ENCODE measurements around the gene RNF149.

Gene RNF149

DNA sequence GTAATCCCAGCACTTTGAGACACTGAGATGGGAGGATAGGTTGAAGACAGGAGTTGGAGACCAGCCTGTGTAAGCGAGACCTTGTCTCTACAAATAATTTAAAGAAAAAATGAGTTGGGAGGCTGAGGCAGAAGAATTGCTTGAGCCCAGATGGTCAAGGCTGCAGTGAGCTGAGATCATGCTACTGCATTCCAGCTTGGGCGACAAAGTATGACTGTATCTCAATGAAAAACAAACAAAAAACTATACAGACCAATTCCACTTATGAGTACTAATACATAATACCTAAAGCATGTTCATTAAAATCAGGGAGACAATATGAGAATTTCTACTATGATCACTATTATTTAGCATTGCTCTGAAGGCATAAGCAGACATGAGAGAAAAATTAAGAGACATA, 12.6 kb downstream of the RNF149 start:
- Histone ChIP-seq H3K9me2 (ENCODE audit: low read depth, low read length) (no peaks in the 10 kb centered on the region), H3K79me2 (ENCODE audit: insufficient read depth, low read length) (no peaks in the 10 kb centered on the region; the same call in 1 of the 2 replicates), H3K27ac (ENCODE audit: low read depth, low read length, poor library complexity, severe bottlenecking) (no peak overlapping the region), H3K9ac (ENCODE audit: low read length) (no peak overlapping the region), H3K9me3 (ENCODE audit: low read length) (no peaks in the 10 kb centered on the region), H3K27me3 (ENCODE audit: insufficient read depth, low read length) (no peaks in the 10 kb centered on the region), H3K4me3 (ENCODE audit: low read depth, low read length, poor library complexity, severe bottlenecking) (no peak overlapping the region), H4K20me1 (ENCODE audit: insufficient read depth, low read length) (no peaks in the 10 kb centered on the region), H3F3A (ENCODE audit: insufficient read depth, low read length) (no peaks in the 10 kb centered on the region), H3K4me2 (ENCODE audit: low read length) (no peak overlapping the region), H2AFZ (ENCODE audit: low read length) (no peak overlapping the region), H3K36me3 (ENCODE audit: insufficient read depth, low read length) (peaks cover 14% of the 10 kb centered on the region; the same call in 1 of the 2 replicates), H3K4me1 (ENCODE audit: insufficient read depth, low read length, severe bottlenecking) (no peaks in the 10 kb centered on the region)
- no peak for TF ChIP-seq CTCF (IDR thresholded peaks at IDR 0.05; ENCODE audit: low read length)
- TF ChIP-seq EZH2 (IDR thresholded peaks at IDR 0.05; ENCODE audit: borderline replicate concordance, low read length), result no peak

DNA sequence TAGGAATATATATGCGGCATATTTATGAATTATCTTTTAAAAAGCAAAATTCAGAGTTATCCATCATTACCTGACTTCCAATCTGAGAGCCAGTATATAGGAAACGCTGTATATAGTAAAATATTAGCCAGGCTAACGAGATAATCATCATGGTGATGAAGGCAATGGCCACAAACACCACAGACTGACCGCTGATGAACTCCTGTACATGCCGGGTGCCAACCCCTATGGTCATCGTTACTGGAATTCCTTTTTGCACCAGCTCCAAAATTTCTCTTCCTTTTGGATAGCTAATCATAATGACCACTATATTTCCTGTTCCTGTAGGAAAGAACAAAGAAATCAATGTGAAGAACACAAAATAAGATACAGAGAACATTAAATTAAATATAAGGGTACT, 13.6 kb downstream of the RNF149 start:
- Histone ChIP-seq H4K20me1 (ENCODE audit: insufficient read depth, low read length) (no peaks in the 10 kb centered on the region), H3K27ac (ENCODE audit: low read depth, low read length, poor library complexity, severe bottlenecking) (no peak overlapping the region), H3F3A (ENCODE audit: insufficient read depth, low read length) (no peaks in the 10 kb centered on the region), H3K9me3 (ENCODE audit: low read length) (no peaks in the 10 kb centered on the region), H3K36me3 (ENCODE audit: insufficient read depth, low read length) (peaks cover 14% of the 10 kb centered on the region; the same call in 1 of the 2 replicates), H3K9ac (ENCODE audit: low read length) (no peak overlapping the region), H3K4me3 (ENCODE audit: low read depth, low read length, poor library complexity, severe bottlenecking) (no peak overlapping the region), H3K4me1 (ENCODE audit: insufficient read depth, low read length, severe bottlenecking) (no peaks in the 10 kb centered on the region), H2AFZ (ENCODE audit: low read length) (no peak overlapping the region), H3K9me2 (ENCODE audit: low read depth, low read length) (no peaks in the 10 kb centered on the region), H3K4me2 (ENCODE audit: low read length) (no peak overlapping the region), H3K27me3 (ENCODE audit: insufficient read depth, low read length) (no peaks in the 10 kb centered on the region), H3K79me2 (ENCODE audit: insufficient read depth, low read length) (no peaks in the 10 kb centered on the region; the same call in 1 of the 2 replicates)
- TF ChIP-seq CTCF (IDR thresholded peaks at IDR 0.05; ENCODE audit: low read length) (no peak), EZH2 (IDR thresholded peaks at IDR 0.05; ENCODE audit: borderline replicate concordance, low read length) (no peak)

- Histone ChIP-seq H3K9me3 (ENCODE audit: low read length) (no peaks in the 10 kb centered on the region), H3K4me3 (ENCODE audit: low read depth, low read length, poor library complexity, severe bottlenecking) (no peak overlapping the region), H3K27me3 (ENCODE audit: insufficient read depth, low read length) (no peaks in the 10 kb centered on the region), H3K9ac (ENCODE audit: low read length) (no peak overlapping the region), H3K4me2 (ENCODE audit: low read length) (no peak overlapping the region), H3K4me1 (ENCODE audit: insufficient read depth, low read length, severe bottlenecking) (no peaks in the 10 kb centered on the region), H2AFZ (ENCODE audit: low read length) (no peak overlapping the region), H3F3A (ENCODE audit: insufficient read depth, low read length) (no peaks in the 10 kb centered on the region), H3K27ac (ENCODE audit: low read depth, low read length, poor library complexity, severe bottlenecking) (no peak overlapping the region), H3K36me3 (ENCODE audit: insufficient read depth, low read length) (peaks cover 19% of the 10 kb centered on the region), H4K20me1 (ENCODE audit: insufficient read depth, low read length) (no peaks in the 10 kb centered on the region), H3K79me2 (ENCODE audit: insufficient read depth, low read length) (no peaks in the 10 kb centered on the region; the same call in 1 of the 2 replicates), H3K9me2 (ENCODE audit: low read depth, low read length) (no peaks in the 10 kb centered on the region)
- TF ChIP-seq CTCF (IDR thresholded peaks at IDR 0.05; ENCODE audit: low read length) (no peak), EZH2 (IDR thresholded peaks at IDR 0.05; ENCODE audit: borderline replicate concordance, low read length) (no peak)
Observed at GRCh38 chr2:101293544-101293943, 15.0 kb downstream of the RNF149 start.
